Measurements from ENCODE around the gene AQP3. TPM values are rescaled to one million over a fixed set of nuclear protein-coding genes. Genes with fewer than 3 reads are reported as not detected.

Gene AQP3
- total and polyA plus RNA-seq, 2 donors (not counting 1 experiment from before 2014, with no cell fraction given), result 3.2 to 16.2 TPM

DNA sequence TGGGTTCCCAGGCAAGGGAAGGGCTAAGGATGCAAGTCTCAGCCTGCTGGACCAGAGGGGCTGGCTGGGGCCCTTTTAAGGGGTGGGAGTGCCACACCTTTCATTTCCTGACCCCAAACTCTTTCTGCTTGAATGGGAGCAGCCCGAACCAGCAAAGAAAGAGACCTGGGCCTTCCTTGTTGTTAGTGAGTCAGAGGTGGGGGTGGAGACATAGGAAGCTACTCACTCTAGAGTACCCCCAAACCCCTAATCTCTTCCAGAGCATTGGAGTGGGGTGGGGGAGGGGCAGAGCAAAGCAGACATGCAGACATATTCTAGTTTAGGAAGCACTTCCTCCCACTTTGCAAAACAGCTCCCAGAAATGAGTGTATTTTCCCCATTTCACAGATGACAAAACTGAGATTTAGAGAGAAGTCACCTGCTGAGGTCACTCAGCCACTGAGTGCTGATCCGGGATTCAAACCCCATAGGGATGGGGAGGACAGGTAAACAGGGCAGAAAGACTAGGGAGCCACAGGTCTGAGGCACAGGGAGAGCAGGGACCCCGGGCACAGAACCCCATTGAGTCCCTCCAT is 6.0 kb upstream of the AQP3 start:
- Histone ChIP-seq H3K79me2 (ENCODE audit: control insufficient read depth, insufficient read depth, low read length) (no peaks in the 10 kb centered on the region), H3K4me1 (ENCODE audit: control insufficient read depth, extremely low read depth, insufficient read depth, low read length) (peaks cover 2% of the 10 kb centered on the region), H3K9me3 (ENCODE audit: control insufficient read depth, insufficient read depth, low read depth, low read length) (no peaks in the 10 kb centered on the region), H3K4me2 (ENCODE audit: extremely low read depth, insufficient read depth, low read length) (no peak overlapping the region), H3K36me3 (ENCODE audit: control insufficient read depth, insufficient read depth, low read length) (no peaks in the 10 kb centered on the region), H3K4me3 (replicated peaks in 1 of 4; ENCODE audit: control extremely low read depth in 1 of 4, insufficient read depth in 1 of 4, low read depth in 3 of 4, low read length in 4 of 4) (no peak overlapping the region), H2AFZ (ENCODE audit: low read length) (no peak overlapping the region), H3K27ac (ENCODE audit: insufficient read depth, low read length) (no peak overlapping the region), H3K9ac (ENCODE audit: insufficient read depth, low read length) (no peak overlapping the region), H4K20me1 (ENCODE audit: control insufficient read depth, extremely low read depth, insufficient read depth, low read length) (no peaks in the 10 kb centered on the region), H3K27me3 (ENCODE audit: control insufficient read depth, insufficient read depth, low read length) (no peaks in the 10 kb centered on the region)
- DNase-seq (ENCODE audit: low read depth in 2 of 2), result peak in 1 of 2 donors; percentile 15
- TF ChIP-seq EZH2 (IDR thresholded peaks at IDR 0.05; ENCODE audit: low read length, missing control alignments), result no peak
- TF ChIP-seq, protein P1, sequence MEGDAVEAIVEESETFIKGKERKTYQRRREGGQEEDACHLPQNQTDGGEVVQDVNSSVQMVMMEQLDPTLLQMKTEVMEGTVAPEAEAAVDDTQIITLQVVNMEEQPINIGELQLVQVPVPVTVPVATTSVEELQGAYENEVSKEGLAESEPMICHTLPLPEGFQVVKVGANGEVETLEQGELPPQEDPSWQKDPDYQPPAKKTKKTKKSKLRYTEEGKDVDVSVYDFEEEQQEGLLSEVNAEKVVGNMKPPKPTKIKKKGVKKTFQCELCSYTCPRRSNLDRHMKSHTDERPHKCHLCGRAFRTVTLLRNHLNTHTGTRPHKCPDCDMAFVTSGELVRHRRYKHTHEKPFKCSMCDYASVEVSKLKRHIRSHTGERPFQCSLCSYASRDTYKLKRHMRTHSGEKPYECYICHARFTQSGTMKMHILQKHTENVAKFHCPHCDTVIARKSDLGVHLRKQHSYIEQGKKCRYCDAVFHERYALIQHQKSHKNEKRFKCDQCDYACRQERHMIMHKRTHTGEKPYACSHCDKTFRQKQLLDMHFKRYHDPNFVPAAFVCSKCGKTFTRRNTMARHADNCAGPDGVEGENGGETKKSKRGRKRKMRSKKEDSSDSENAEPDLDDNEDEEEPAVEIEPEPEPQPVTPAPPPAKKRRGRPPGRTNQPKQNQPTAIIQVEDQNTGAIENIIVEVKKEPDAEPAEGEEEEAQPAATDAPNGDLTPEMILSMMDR (conservative IDR thresholded peaks at IDR 0.05 in 1 of 2, IDR thresholded peaks at IDR 0.05 in 1 of 2; ENCODE audit: low read depth in 1 of 2, low read length in 2 of 2), result no peak

DNA sequence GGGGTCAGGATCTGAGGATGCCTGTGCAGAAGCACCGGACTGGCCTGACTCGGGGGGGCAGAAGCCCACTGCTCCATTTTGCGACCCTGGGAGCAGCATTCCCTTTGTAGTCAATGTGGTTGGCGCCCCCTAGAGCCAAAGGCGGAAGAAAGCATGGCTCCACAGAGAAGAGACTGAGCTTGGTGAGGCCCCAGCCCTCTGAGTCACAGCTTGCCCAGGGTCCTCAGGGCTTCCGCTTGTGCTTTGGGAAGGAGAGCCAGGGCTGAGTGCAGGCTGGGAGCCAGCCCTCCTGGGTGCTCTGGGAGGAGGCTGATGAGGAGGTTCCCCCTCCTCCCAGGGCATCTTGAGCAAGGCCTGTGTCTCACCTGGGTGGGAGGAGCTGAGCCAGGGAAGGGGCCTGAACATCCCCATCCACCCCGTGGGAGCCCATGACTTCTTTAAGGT is 5.5 kb upstream of the AQP3 start:
- peaks cover 2% of the 10 kb centered on the region for H3K27me3 ChIP-seq (ENCODE audit: control insufficient read depth, insufficient read depth, low read length)
- no peak overlapping the region for H3K4me3 ChIP-seq (replicated peaks in 1 of 4; ENCODE audit: control extremely low read depth in 1 of 4, insufficient read depth in 1 of 4, low read depth in 3 of 4, low read length in 4 of 4)
- peaks cover 2% of the 10 kb centered on the region for H3K4me1 ChIP-seq (ENCODE audit: control insufficient read depth, extremely low read depth, insufficient read depth, low read length)
- no peaks in the 10 kb centered on the region for H3K36me3 ChIP-seq (ENCODE audit: control insufficient read depth, insufficient read depth, low read length)
- no peak overlapping the region for H3K27ac ChIP-seq (ENCODE audit: insufficient read depth, low read length)
- no peaks in the 10 kb centered on the region for H3K79me2 ChIP-seq (ENCODE audit: control insufficient read depth, insufficient read depth, low read length)
- no peak overlapping the region for H3K9ac ChIP-seq (ENCODE audit: insufficient read depth, low read length)
- H3K4me2 ChIP-seq (ENCODE audit: extremely low read depth, insufficient read depth, low read length), result no peak overlapping the region
- H4K20me1 ChIP-seq (ENCODE audit: control insufficient read depth, extremely low read depth, insufficient read depth, low read length), result no peaks in the 10 kb centered on the region
- H2AFZ ChIP-seq (ENCODE audit: low read length), result no peak overlapping the region
- TF ChIP-seq EZH2 (IDR thresholded peaks at IDR 0.05; ENCODE audit: low read length, missing control alignments), result no peak
- TF ChIP-seq, protein P1 (conservative IDR thresholded peaks at IDR 0.05 in 1 of 2, IDR thresholded peaks at IDR 0.05 in 1 of 2; ENCODE audit: low read depth in 1 of 2, low read length in 2 of 2), result peak; percentile 72 to 87
- peak; percentile 81 for DNase-seq (ENCODE audit: low read depth in 2 of 2)
- H3K9me3 ChIP-seq (ENCODE audit: control insufficient read depth, insufficient read depth, low read depth, low read length), result no peaks in the 10 kb centered on the region

DNA sequence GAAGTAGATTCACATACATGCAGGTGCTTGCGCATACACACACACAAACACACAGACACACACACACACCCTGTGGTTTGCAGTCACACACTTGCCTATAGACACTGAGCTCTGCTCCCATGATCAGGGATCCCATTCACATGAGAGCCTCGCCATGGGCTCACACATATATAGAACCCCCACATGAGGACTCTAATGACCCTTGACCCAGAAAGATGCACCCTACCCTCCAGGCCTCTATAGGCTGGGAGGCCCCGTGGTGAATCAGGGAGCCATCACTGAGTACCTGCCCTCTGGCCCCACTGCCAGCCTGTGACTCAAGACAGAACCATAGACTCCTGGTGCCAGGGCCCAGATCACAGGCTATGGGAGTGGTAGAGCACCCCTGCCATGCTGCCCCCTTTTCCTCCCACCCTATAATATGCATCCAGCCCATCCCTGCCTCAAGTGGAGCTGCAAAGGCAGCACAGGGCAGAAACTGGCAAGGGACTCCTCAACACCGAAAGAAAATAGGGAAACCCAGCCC is 3.3 kb upstream of the AQP3 start:
- DNase-seq (ENCODE audit: low read depth in 2 of 2), result no peak
- Histone ChIP-seq H3K27me3 (ENCODE audit: control insufficient read depth, insufficient read depth, low read length) (peaks cover 2% of the 10 kb centered on the region), H3K9ac (ENCODE audit: insufficient read depth, low read length) (no peak overlapping the region), H3K27ac (ENCODE audit: insufficient read depth, low read length) (no peak overlapping the region), H2AFZ (ENCODE audit: low read length) (no peak overlapping the region), H3K4me2 (ENCODE audit: extremely low read depth, insufficient read depth, low read length) (no peak overlapping the region), H3K4me1 (ENCODE audit: control insufficient read depth, extremely low read depth, insufficient read depth, low read length) (peaks cover 6% of the 10 kb centered on the region), H3K9me3 (ENCODE audit: control insufficient read depth, insufficient read depth, low read depth, low read length) (no peaks in the 10 kb centered on the region), H3K79me2 (ENCODE audit: control insufficient read depth, insufficient read depth, low read length) (no peaks in the 10 kb centered on the region), H4K20me1 (ENCODE audit: control insufficient read depth, extremely low read depth, insufficient read depth, low read length) (no peaks in the 10 kb centered on the region), H3K36me3 (ENCODE audit: control insufficient read depth, insufficient read depth, low read length) (no peaks in the 10 kb centered on the region), H3K4me3 (replicated peaks in 1 of 4; ENCODE audit: control extremely low read depth in 1 of 4, insufficient read depth in 1 of 4, low read depth in 3 of 4, low read length in 4 of 4) (no peak overlapping the region)
- TF ChIP-seq, protein P1 (conservative IDR thresholded peaks at IDR 0.05 in 1 of 2, IDR thresholded peaks at IDR 0.05 in 1 of 2; ENCODE audit: low read depth in 1 of 2, low read length in 2 of 2), result no peak
- TF ChIP-seq EZH2 (IDR thresholded peaks at IDR 0.05; ENCODE audit: low read length, missing control alignments), result no peak
